ENCODE data around the gene ST8SIA4.

ST8SIA4 gene

DNA sequence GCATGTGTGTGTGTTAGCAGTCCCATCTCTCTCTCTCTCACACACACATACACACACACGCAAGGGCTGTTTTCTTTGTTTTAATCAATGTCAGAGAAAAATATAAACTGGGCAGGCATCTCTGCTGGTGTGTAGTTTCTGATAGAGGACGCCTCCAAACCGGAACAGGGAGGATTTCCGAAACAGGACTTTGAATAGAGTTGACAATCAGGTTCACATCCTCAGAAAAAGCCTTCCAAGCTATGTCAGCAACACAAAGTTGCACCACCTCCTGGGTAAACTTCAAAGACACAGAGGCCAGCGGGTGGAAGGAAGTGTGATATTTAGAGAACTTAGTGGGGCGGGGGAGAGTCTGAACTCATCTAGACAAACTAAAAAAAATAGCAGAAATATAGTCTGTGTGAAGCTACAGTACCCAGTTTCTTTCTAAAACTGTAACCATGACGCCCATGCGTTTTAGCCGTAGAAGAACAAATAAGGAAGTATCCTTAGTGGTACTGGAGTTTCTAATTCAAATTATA, 1.2 kb downstream of the ST8SIA4 start:
- no peaks in the 10 kb centered on the region; a peak in 2 of 22 replicates for H3K9me3 ChIP-seq (replicated peaks in 1 of 11)
- peak overlapping the region; percentile 79 to 99 (median 95) for H3K4me3 ChIP-seq
- H3K27me3 ChIP-seq, result no peaks in the 10 kb centered on the region
- H4K20me1 ChIP-seq, result peaks cover 0 to 31% (median 13%) of the 10 kb centered on the region in 11 experiments; a peak in 11 of 22 replicates
- H3K9ac ChIP-seq, result peak overlapping the region; percentile 91 to 100 (median 99)
- peaks cover under 1 to 32% (median 16%) of the 10 kb centered on the region in 11 experiments; a peak in 16 of 22 replicates for H3K36me3 ChIP-seq
- peak overlapping the region; percentile 71 to 94 (median 91) for H3K4me2 ChIP-seq
- H3K27ac ChIP-seq, result peak overlapping the region; percentile 89 to 100 (median 99)
- H3K4me1 ChIP-seq, result peaks cover 23 to 49% (median 43%) of the 10 kb centered on the region in 10 experiments
- peak in 6 of 11 experiments; percentile 40 to 79 (median 50); a peak in 6 of 22 replicates for TF ChIP-seq Cebpa-rat (IDR thresholded peaks at IDR 0.05)

GRCh38 chr5:100900796-100901781, 2.0 kb downstream of the ST8SIA4 start:
- Histone ChIP-seq H4K20me1 (peaks cover 0 to 38% (median 15%) of the 10 kb centered on the region in 11 experiments; a peak in 11 of 22 replicates), H3K4me2 (peak overlapping the region; percentile 71 to 94 (median 91)), H3K36me3 (peaks cover 8 to 40% (median 24%) of the 10 kb centered on the region in 11 experiments; a peak in 20 of 22 replicates), H3K27ac (peak overlapping the region; percentile 89 to 100 (median 99)), H3K9me3 (replicated peaks in 1 of 11) (peaks cover 0 to 8% (median 5%) of the 10 kb centered on the region in 11 experiments; a peak in 10 of 22 replicates), H3K9ac (peak overlapping the region; percentile 91 to 100 (median 99)), H3K4me3 (peak overlapping the region; percentile 79 to 99 (median 95)), H3K27me3 (no peaks in the 10 kb centered on the region), H3K4me1 (peaks cover 22 to 48% (median 41%) of the 10 kb centered on the region in 10 experiments)
- no peak for TF ChIP-seq Cebpa-rat (IDR thresholded peaks at IDR 0.05)

DNA sequence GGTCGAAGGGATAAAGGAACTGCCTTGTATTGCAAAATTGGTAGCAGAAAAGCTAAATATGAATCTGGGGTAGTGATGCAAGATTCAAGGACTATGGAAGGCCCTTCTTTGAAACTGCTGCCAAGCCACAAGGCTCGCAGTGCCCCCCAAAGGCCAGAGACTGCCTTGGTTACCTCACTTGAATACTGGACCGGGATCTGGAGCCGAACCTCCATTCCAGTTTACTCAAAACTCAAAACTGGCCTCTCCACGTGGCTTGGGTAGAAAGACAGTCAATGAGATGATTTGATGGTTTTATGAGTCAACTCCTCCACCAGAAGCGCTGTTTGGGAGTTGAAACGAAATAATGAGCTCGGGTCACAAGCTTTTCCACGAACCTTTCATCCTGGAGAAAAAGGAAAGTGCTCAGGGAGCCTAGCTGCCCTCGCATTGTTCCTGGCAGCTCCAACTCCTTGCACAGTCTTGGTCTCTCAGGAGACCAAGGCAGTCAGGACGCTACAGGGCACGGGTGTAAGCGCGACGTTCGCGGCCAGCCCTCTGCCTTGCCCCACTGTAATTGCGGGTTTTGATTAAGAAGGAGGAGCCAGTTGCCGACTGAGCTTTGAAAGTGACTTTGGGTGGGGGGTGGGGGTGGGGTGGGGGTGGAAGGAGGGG, 2.8 kb downstream of the ST8SIA4 start:
- Histone ChIP-seq H3K27ac (peak overlapping the region; percentile 74 to 100 (median 99)), H3K4me3 (peak overlapping the region; percentile 60 to 99 (median 88)), H4K20me1 (peaks cover 0 to 46% (median 15%) of the 10 kb centered on the region in 11 experiments; a peak in 11 of 22 replicates), H3K4me1 (peaks cover 25 to 44% (median 35%) of the 10 kb centered on the region in 10 experiments), H3K4me2 (peak overlapping the region; percentile 79 to 97 (median 88)), H3K27me3 (no peaks in the 10 kb centered on the region), H3K9ac (peak overlapping the region; percentile 84 to 99 (median 98)), H3K36me3 (peaks cover 16 to 48% (median 33%) of the 10 kb centered on the region in 11 experiments; a peak in 20 of 22 replicates), H3K9me3 (replicated peaks in 1 of 11) (peaks cover 0 to 11% (median 8%) of the 10 kb centered on the region in 11 experiments; a peak in 10 of 22 replicates)
- TF ChIP-seq Cebpa-rat (IDR thresholded peaks at IDR 0.05), result peak in 7 of 11 experiments; percentile 51 to 85 (median 79); a peak in 12 of 22 replicates

- no peak for TF ChIP-seq Cebpa-rat (IDR thresholded peaks at IDR 0.05)
- H3K27me3 ChIP-seq, result no peaks in the 10 kb centered on the region
- H3K4me2 ChIP-seq, result peak overlapping the region; percentile 79 to 97 (median 88)
- peak overlapping the region; percentile 60 to 99 (median 88) for H3K4me3 ChIP-seq
- H4K20me1 ChIP-seq, result peaks cover 0 to 52% (median 18%) of the 10 kb centered on the region in 11 experiments; a peak in 11 of 22 replicates
- peak overlapping the region; percentile 84 to 99 (median 98) for H3K9ac ChIP-seq
- peaks cover 25 to 48% (median 36%) of the 10 kb centered on the region in 10 experiments for H3K4me1 ChIP-seq
- peak overlapping the region; percentile 74 to 100 (median 99) for H3K27ac ChIP-seq
- H3K36me3 ChIP-seq, result peaks cover 21 to 54% (median 38%) of the 10 kb centered on the region in 11 experiments; a peak in 20 of 22 replicates
- peaks cover 0 to 11% (median 8%) of the 10 kb centered on the region in 11 experiments; a peak in 10 of 22 replicates for H3K9me3 ChIP-seq (replicated peaks in 1 of 11)
Observed at GRCh38 chr5:100899675-100900074, 3.4 kb downstream of the ST8SIA4 start.

DNA sequence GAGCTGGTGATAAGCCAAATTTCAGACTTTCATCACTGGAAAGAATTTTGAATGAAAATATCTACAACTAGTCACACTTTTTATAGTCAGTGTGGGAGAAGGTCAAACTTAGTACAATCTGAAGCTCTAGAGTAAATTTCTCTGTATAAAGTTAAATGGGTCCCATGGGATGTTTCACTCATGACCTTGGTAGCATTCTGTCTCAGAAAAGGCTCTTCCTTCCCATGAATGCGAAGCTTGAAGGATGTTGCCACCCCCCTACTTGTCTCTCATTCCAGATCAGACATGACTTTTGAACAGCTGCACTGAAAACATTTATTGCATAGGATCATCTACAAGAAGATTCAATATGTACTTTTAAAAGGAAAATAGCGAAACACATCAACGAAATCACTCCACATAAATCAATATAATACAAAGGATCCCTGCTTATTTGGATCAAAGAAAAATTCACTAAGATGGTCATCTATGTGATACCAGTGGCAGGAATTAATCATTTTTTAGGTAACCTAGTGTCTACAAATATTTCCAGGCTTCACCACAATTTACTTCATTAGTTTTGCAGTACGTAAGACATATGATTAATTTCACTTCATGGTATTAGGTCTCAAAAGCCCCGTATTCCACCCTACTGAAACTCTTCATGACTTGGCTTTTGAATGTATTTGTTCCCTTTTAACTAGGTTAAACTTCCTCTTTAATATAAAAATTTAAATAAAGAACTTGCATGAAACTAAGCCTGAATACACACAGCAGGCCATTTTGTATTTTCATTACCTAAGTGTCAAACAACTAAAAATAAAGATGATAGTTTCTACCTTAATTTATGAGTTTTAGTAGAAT, 4.4 kb downstream of the ST8SIA4 start:
- Histone ChIP-seq H3K4me1 (peaks cover 25 to 57% (median 42%) of the 10 kb centered on the region in 10 experiments), H4K20me1 (peaks cover 0 to 62% (median 22%) of the 10 kb centered on the region in 11 experiments; a peak in 11 of 22 replicates), H3K36me3 (peaks cover 30 to 63% (median 48%) of the 10 kb centered on the region in 11 experiments; a peak in 21 of 22 replicates), H3K9ac (peak overlapping the region; percentile 66 to 99 (median 98)), H3K9me3 (replicated peaks in 1 of 11) (peaks cover 0 to 11% (median 8%) of the 10 kb centered on the region in 11 experiments; a peak in 10 of 22 replicates), H3K27ac (peak overlapping the region; percentile 36 to 100 (median 99); a peak in 21 of 22 replicates), H3K27me3 (no peaks in the 10 kb centered on the region), H3K4me3 (peak overlapping the region; percentile 60 to 99 (median 88)), H3K4me2 (peak overlapping the region; percentile 77 to 97 (median 83))
- no peak for TF ChIP-seq Cebpa-rat (IDR thresholded peaks at IDR 0.05)

GRCh38 chr5:100896054-100896453, 7.0 kb downstream of the ST8SIA4 start:
- H3K4me1 ChIP-seq, result peaks cover 28 to 84% (median 64%) of the 10 kb centered on the region in 10 experiments
- H4K20me1 ChIP-seq, result peaks cover 0 to 81% (median 12%) of the 10 kb centered on the region in 11 experiments; a peak in 10 of 22 replicates
- H3K36me3 ChIP-seq, result peaks cover 45 to 90% (median 67%) of the 10 kb centered on the region in 11 experiments; a peak in 21 of 22 replicates
- H3K9me3 ChIP-seq (replicated peaks in 1 of 11), result peaks cover 0 to 11% (median 8%) of the 10 kb centered on the region in 11 experiments; a peak in 10 of 22 replicates
- TF ChIP-seq Cebpa-rat (IDR thresholded peaks at IDR 0.05), result no peak
- H3K27ac ChIP-seq, result peak overlapping the region in 3 of 11 experiments; percentile 20 to 33 (median 31); a peak in 2 of 22 replicates
- peak overlapping the region in 6 of 11 experiments; percentile 25 to 97 (median 88); a peak in 7 of 22 replicates for H3K4me2 ChIP-seq
- H3K4me3 ChIP-seq, result 0 out of 20 replicates have a peak overlapping the region, but pooled peaks of 1 of the 10 experiments have one; percentile 86
- H3K27me3 ChIP-seq, result no peaks in the 10 kb centered on the region
- no peak overlapping the region for H3K9ac ChIP-seq

DNA sequence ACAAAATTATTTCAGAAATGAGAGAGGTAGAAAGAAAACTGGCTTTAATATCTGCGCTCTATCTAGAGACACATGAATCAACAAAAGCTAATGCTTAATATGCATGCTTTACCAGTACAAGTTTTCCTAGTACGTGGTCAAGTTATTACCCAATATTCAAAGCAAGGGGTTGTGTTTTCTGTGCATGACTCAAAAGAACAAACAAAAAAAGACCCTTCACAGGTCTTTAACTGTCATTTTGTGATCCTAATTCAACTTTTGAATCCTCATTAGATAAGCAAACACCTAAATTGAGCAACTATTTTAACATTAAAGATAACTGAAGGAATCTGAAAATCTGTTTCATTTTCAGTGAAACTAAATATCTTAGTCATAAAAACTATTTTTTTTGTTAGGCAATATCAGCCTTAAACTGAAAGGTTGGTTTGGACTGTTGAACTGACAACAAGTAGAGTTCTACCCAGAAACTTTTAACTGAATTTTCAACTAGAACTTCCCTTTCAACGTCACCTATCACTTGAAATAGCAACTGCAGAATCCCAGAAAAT, 12.5 kb downstream of the ST8SIA4 start:
- peak in 2 of 11 experiments; percentile 29 to 40; a peak in 2 of 22 replicates for TF ChIP-seq Cebpa-rat (IDR thresholded peaks at IDR 0.05)
- H3K4me1 ChIP-seq, result peaks cover 13 to 81% (median 64%) of the 10 kb centered on the region in 10 experiments; a peak in 19 of 20 replicates
- H3K4me3 ChIP-seq, result peak overlapping the region; percentile 25 to 51 (median 41); a peak in 16 of 20 replicates
- peak overlapping the region; percentile 58 to 88 (median 76); a peak in 21 of 22 replicates for H3K4me2 ChIP-seq
- H3K36me3 ChIP-seq, result peaks cover 48 to 75% (median 64%) of the 10 kb centered on the region in 11 experiments
- peak overlapping the region; percentile 65 to 84 (median 77) for H3K27ac ChIP-seq
- H3K9ac ChIP-seq, result peak overlapping the region; percentile 57 to 75 (median 63); a peak in 21 of 22 replicates
- H4K20me1 ChIP-seq, result peaks cover 0 to 83% (median 4%) of the 10 kb centered on the region in 11 experiments; a peak in 8 of 22 replicates
- H3K27me3 ChIP-seq, result no peaks in the 10 kb centered on the region
- peaks cover 0 to 12% (median 0%) of the 10 kb centered on the region in 11 experiments; a peak in 4 of 22 replicates for H3K9me3 ChIP-seq (replicated peaks in 1 of 11)
